Measurements from ENCODE around the gene HRH3.

HRH3 gene

GRCh38 chr20:62215020-62215990 lies 4.8 kb downstream of the HRH3 start:
- DNase-seq, result no peak

- no peak for DNase-seq
Observed at GRCh38 chr20:62214067-62214466, 6.0 kb downstream of the HRH3 start.

GRCh38 chr20:62212299-62212698 lies 7.8 kb downstream of the HRH3 start:
- no peak for DNase-seq

GRCh38 chr20:62211769-62212288 lies 8.2 kb downstream of the HRH3 start:
- no peak for DNase-seq

GRCh38 chr20:62211216-62211615 lies 8.9 kb downstream of the HRH3 start:
- DNase-seq, result no peak

- no peak for DNase-seq
Observed at GRCh38 chr20:62210496-62210855, 9.6 kb downstream of the HRH3 start.

GRCh38 chr20:62209850-62210495 lies 10.1 kb downstream of the HRH3 start:
- DNase-seq, result no peak

- DNase-seq, result no peak
Observed at GRCh38 chr20:62208795-62209755, 11.0 kb downstream of the HRH3 start.

GRCh38 chr20:62208061-62208794 lies 11.8 kb downstream of the HRH3 start:
- no peak for DNase-seq

GRCh38 chr20:62206388-62206775 lies 13.7 kb downstream of the HRH3 start:
- DNase-seq, result no peak

- DNase-seq, result no peak
Observed at GRCh38 chr20:62205618-62206387, 14.3 kb downstream of the HRH3 start.

- DNase-seq, result no peak
Observed at GRCh38 chr20:62203378-62204030, 16.6 kb downstream of the HRH3 start.

GRCh38 chr20:62202676-62203377 lies 17.3 kb downstream of the HRH3 start:
- DNase-seq, result no peak

GRCh38 chr20:62202083-62202395 lies 18.0 kb downstream of the HRH3 start:
- DNase-seq, result no peak

- DNase-seq, result no peak
Observed at GRCh38 chr20:62201173-62202082, 18.6 kb downstream of the HRH3 start.

- no peak for DNase-seq
Observed at GRCh38 chr20:62200491-62201172, 19.4 kb downstream of the HRH3 start.

GRCh38 chr20:62198931-62199330 lies 21.1 kb downstream of the HRH3 start:
- DNase-seq, result no peak

GRCh38 chr20:62198496-62198895 lies 21.6 kb downstream of the HRH3 start:
- DNase-seq, result no peak

- no peak for DNase-seq
Observed at GRCh38 chr20:62197801-62198200, 22.3 kb downstream of the HRH3 start.
